Neuronal stem cell (in vitro differentiated cells): ENCODE data around the gene CFL1.

ENCODE experiments used
- DNase-seq: peaks from one replicate; pipeline ENCODE4 v3.0.0-alpha.2; 2013; ENCODE audit warnings: low spot score
- H2AFZ ChIP-seq: one replicate; pipeline ENCODE4 v1.6.1; 2013; ENCODE audit warnings: mild to moderate bottlenecking, low read length, inconsistent platforms
- H2AK5ac ChIP-seq: 2 replicates; pipeline ENCODE4 v1.6.1; 2013; ENCODE audit warnings: low read depth, mild to moderate bottlenecking, inconsistent platforms, low read length, moderate library complexity, mixed read lengths
- H2BK120ac ChIP-seq: 2 replicates; pipeline ENCODE4 v1.6.1; 2013; ENCODE audit warnings: low read depth, mild to moderate bottlenecking, inconsistent platforms, low read length, moderate library complexity, mixed read lengths
- H2BK12ac ChIP-seq: one replicate; pipeline ENCODE4 v1.6.1; 2013; ENCODE audit warnings: low read length, inconsistent platforms
- H2BK15ac ChIP-seq: 2 replicates; pipeline ENCODE4 v1.6.1; 2013; ENCODE audit warnings: mild to moderate bottlenecking, low read length, inconsistent platforms, mixed read lengths
- H2BK5ac ChIP-seq: one replicate; pipeline ENCODE4 v1.6.1; 2013; ENCODE audit warnings: inconsistent platforms, mild to moderate bottlenecking, low read length, moderate library complexity
- H3K14ac ChIP-seq: one replicate; pipeline ENCODE4 v1.6.1; 2013; ENCODE audit warnings: low read length, inconsistent platforms
- H3K18ac ChIP-seq: 2 replicates; pipeline ENCODE4 v1.6.1; 2013; ENCODE audit warnings: low read length, inconsistent platforms
- H3K23ac ChIP-seq: 2 replicates; pipeline ENCODE4 v1.6.1; 2013; ENCODE audit warnings: low read depth, mild to moderate bottlenecking, mixed read lengths, low read length, inconsistent platforms; ENCODE audit not compliant: poor library complexity
- H3K27ac ChIP-seq: replicated peaks from 3 replicates; pipeline ENCODE4 v1.5.1; 2013; ENCODE audit warnings: low read length, inconsistent platforms
- H3K27me3 ChIP-seq, 3 experiments: 2 replicates each; pipeline ENCODE4 v1.6.1; 2013; ENCODE audit warnings: low read length in 3 of 3, mild to moderate bottlenecking in 2 of 3, inconsistent platforms in 1 of 3, low read depth in 1 of 3, mixed read lengths in 1 of 3, moderate library complexity in 1 of 3; ENCODE audit not compliant: control insufficient read depth in 3 of 3, insufficient read depth in 3 of 3
- H3K36me3 ChIP-seq, 2 donors: replicated peaks in 1 of 2; 2 replicates each; pipeline ENCODE4 v1.6.1; 2013; ENCODE audit warnings: low read length in 2 of 2; ENCODE audit not compliant: control insufficient read depth in 2 of 2, insufficient read depth in 2 of 2
- H3K4ac ChIP-seq: 2 replicates; pipeline ENCODE4 v1.6.1; 2013; ENCODE audit warnings: inconsistent platforms, mild to moderate bottlenecking, low read length, moderate library complexity
- H3K4me1 ChIP-seq, 2 donors: 1 replicate in 1 of 2; 2 replicates in 1 of 2; pipeline ENCODE4 v1.6.1; 2013; ENCODE audit warnings: low read length in 2 of 2, low read depth in 1 of 2; ENCODE audit not compliant: control insufficient read depth in 2 of 2, insufficient read depth in 1 of 2
- H3K4me2 ChIP-seq: one replicate; pipeline ENCODE4 v1.6.1; 2013; ENCODE audit warnings: mild to moderate bottlenecking, low read length, inconsistent platforms; ENCODE audit not compliant: insufficient read depth, poor library complexity, severe bottlenecking
- H3K4me3 ChIP-seq, 2 donors: 2 replicates each; pipeline ENCODE4 v1.5.1; 2013; ENCODE audit warnings: low read length in 2 of 2, mild to moderate bottlenecking in 2 of 2, inconsistent platforms in 1 of 2, moderate library complexity in 1 of 2
- H3K79me1 ChIP-seq: one replicate; pipeline ENCODE4 v1.6.1; 2013; ENCODE audit warnings: low read depth, mild to moderate bottlenecking, inconsistent platforms, low read length, moderate library complexity
- H3K9ac ChIP-seq: one replicate; pipeline ENCODE4 v1.6.1; 2013; ENCODE audit warnings: mild to moderate bottlenecking, low read depth, low read length, inconsistent platforms; ENCODE audit not compliant: poor library complexity
- H3K9me3 ChIP-seq, 2 donors: replicated peaks in 1 of 2; 2 replicates each; pipeline versions ENCODE3 to v1.6.1; 2013; ENCODE audit warnings: low read length in 2 of 2, mild to moderate bottlenecking in 2 of 2, inconsistent platforms in 1 of 2, low read depth in 1 of 2, mixed read lengths in 1 of 2, moderate library complexity in 1 of 2; ENCODE audit not compliant: control insufficient read depth in 2 of 2, insufficient read depth in 1 of 2
- H4K8ac ChIP-seq: one replicate; pipeline ENCODE4 v1.6.1; 2013; ENCODE audit warnings: low read depth, mild to moderate bottlenecking, inconsistent platforms, low read length, moderate library complexity
- H4K91ac ChIP-seq: one replicate; pipeline ENCODE4 v1.6.1; 2013; ENCODE audit warnings: low read length, low read depth, mild to moderate bottlenecking, inconsistent platforms; ENCODE audit not compliant: poor library complexity
- WGBS, 2 donors: extraction: QIAGEN DNeasy Blood & Tissue Kit; methylation state at CpG; one replicate each; pipeline ENCODE4 v1.1.7; 2013; ENCODE audit warnings: missing lambda C conversion rate in 2 of 2, mixed read lengths in 1 of 2; ENCODE audit not compliant: insufficient read length in 2 of 2, insufficient replicate concordance in 1 of 2; ENCODE audit errors: extremely low coverage in 2 of 2; 5-methylcytosine and 5-hydroxymethylcytosine counted together

CFL1 gene

GRCh38 chr11:65809496-65809895 lies 48.5 kb downstream of the CFL1 start:
- no peak overlapping the region for H3K4ac ChIP-seq
- no peak overlapping the region for H3K14ac ChIP-seq
- no peak overlapping the region for H3K18ac ChIP-seq
- H3K23ac ChIP-seq: no peak overlapping the region
- no peak overlapping the region for H2AFZ ChIP-seq
- H3K4me3 ChIP-seq: no peak overlapping the region
- H3K36me3 ChIP-seq: peaks cover 0 to 2% of the 10 kb centered on the region in 2 donors
- H3K4me2 ChIP-seq: no peak overlapping the region
- no peak overlapping the region for H3K9ac ChIP-seq
- H4K91ac ChIP-seq: no peak overlapping the region
- no peaks in the 10 kb centered on the region for H3K27me3 ChIP-seq
- H4K8ac ChIP-seq: no peak overlapping the region
- no peak overlapping the region for H2BK12ac ChIP-seq
- WGBS, 2 donors: no CpG with 5 or more reads among the region's 9 CpGs
- H2BK15ac ChIP-seq: no peak overlapping the region
- no peak for DNase-seq
- no peak overlapping the region for H3K27ac ChIP-seq
- H3K9me3 ChIP-seq: peaks cover 0 to 2% of the 10 kb centered on the region in 2 donors
- H3K79me1 ChIP-seq: no peaks in the 10 kb centered on the region
- H2AK5ac ChIP-seq: no peak overlapping the region
- no peak overlapping the region for H2BK120ac ChIP-seq
- H2BK5ac ChIP-seq: no peak overlapping the region
- peaks cover 0 to 2% of the 10 kb centered on the region in 2 donors for H3K4me1 ChIP-seq

- H3K23ac ChIP-seq: no peak overlapping the region
- H4K8ac ChIP-seq: no peak overlapping the region
- H3K9ac ChIP-seq: no peak overlapping the region
- no peak overlapping the region for H3K14ac ChIP-seq
- H3K4ac ChIP-seq: no peak overlapping the region
- no peak overlapping the region for H2AK5ac ChIP-seq
- H3K36me3 ChIP-seq: peaks cover 0 to 2% of the 10 kb centered on the region in 2 donors
- H3K79me1 ChIP-seq: no peaks in the 10 kb centered on the region
- H2BK15ac ChIP-seq: no peak overlapping the region
- no peak overlapping the region for H3K18ac ChIP-seq
- no peak overlapping the region for H2BK12ac ChIP-seq
- peaks cover 0 to 2% of the 10 kb centered on the region in 2 donors for H3K9me3 ChIP-seq
- WGBS, 2 donors: no CpG with 5 or more reads among the region's 20 CpGs
- no peak overlapping the region for H3K27ac ChIP-seq
- no peak overlapping the region for H2BK120ac ChIP-seq
- no peak overlapping the region for H4K91ac ChIP-seq
- peaks cover 0 to 2% of the 10 kb centered on the region in 2 donors for H3K4me1 ChIP-seq
- DNase-seq: no peak
- no peak overlapping the region for H2BK5ac ChIP-seq
- H3K4me2 ChIP-seq: no peak overlapping the region
- H3K27me3 ChIP-seq: peaks cover 0 to 6% (median 0%) of the 10 kb centered on the region in 3 experiments
- no peak overlapping the region for H2AFZ ChIP-seq
- H3K4me3 ChIP-seq: no peak overlapping the region
Measured at GRCh38 chr11:65808744-65809341, 49.1 kb downstream of the CFL1 start.

- DNase-seq: no peak
- Histone ChIP-seq H3K18ac (no peak overlapping the region), H3K4me3 (no peak overlapping the region), H4K8ac (no peak overlapping the region), H2BK15ac (no peak overlapping the region), H2AFZ (no peak overlapping the region), H3K9ac (no peak overlapping the region), H3K14ac (no peak overlapping the region), H3K27me3 (peaks cover 0 to 20% (median 0%) of the 10 kb centered on the region in 3 experiments), H2BK12ac (no peak overlapping the region), H3K4ac (no peak overlapping the region), H2BK120ac (no peak overlapping the region), H4K91ac (no peak overlapping the region), H3K4me1 (peaks cover 0 to 2% of the 10 kb centered on the region in 2 donors), H3K4me2 (no peak overlapping the region), H3K79me1 (no peaks in the 10 kb centered on the region), H2AK5ac (no peak overlapping the region), H2BK5ac (no peak overlapping the region), H3K27ac (no peak overlapping the region), H3K23ac (no peak overlapping the region), H3K36me3 (peaks cover 0 to 2% of the 10 kb centered on the region in 2 donors), H3K9me3 (peaks cover 0 to 2% of the 10 kb centered on the region in 2 donors)
- no CpG with 5 or more reads among the region's 6 CpGs for WGBS, 2 donors
Measured at GRCh38 chr11:65806979-65807378, 51.0 kb downstream of the CFL1 start.
